SU-DHL-6 (cell line): ENCODE results near the gene NXPH4.

ENCODE experiments used
- H2AFZ ChIP-seq: fragments of 200-600 bp; sonication (generic); 2 replicates; pipeline ENCODE4 v1.6.1; 2014; ENCODE audit warnings: low read depth, mild to moderate bottlenecking, moderate library complexity, mixed read lengths, antibody characterized with exemption, low read length; ENCODE audit not compliant: severe bottlenecking
- H3F3A ChIP-seq: fragments of 200-600 bp; shearing (Covaris generic); 2 replicates; pipeline ENCODE4 v1.6.0; 2016; ENCODE audit warnings: antibody characterized with exemption, mild to moderate bottlenecking; ENCODE audit not compliant: insufficient read depth
- H3K27ac ChIP-seq: fragments of 200-600 bp; sonication (generic); 2 replicates; pipeline ENCODE4 v1.5.1; 2016; ENCODE audit warnings: low read depth, mild to moderate bottlenecking, low read length, moderate library complexity, mixed read lengths
- H3K27me3 ChIP-seq: fragments of 200-600 bp; sonication (generic), shearing (Covaris generic); 2 replicates; pipeline ENCODE4 v1.6.0; 2014; ENCODE audit warnings: mild to moderate bottlenecking, low read length
- H3K36me3 ChIP-seq: fragments of 200-600 bp; sonication (generic); 2 replicates; pipeline ENCODE4 v1.6.1; 2014; ENCODE audit warnings: mild to moderate bottlenecking, low read length, mixed read lengths
- H3K4me2 ChIP-seq: fragments of 300-600, 200-600 bp; shearing (Covaris generic), sonication (generic); 2 replicates; pipeline ENCODE4 v1.6.0; 2014; ENCODE audit warnings: low read length, low read depth, mild to moderate bottlenecking; ENCODE audit not compliant: poor library complexity, severe bottlenecking
- H3K4me3 ChIP-seq: fragments of 200-600 bp; sonication (generic); 2 replicates; pipeline ENCODE4 v1.5.1; 2014; ENCODE audit warnings: antibody characterized with exemption, low read length, mild to moderate bottlenecking, mixed read lengths; ENCODE audit not compliant: insufficient read depth, poor library complexity, severe bottlenecking
- H3K79me2 ChIP-seq: fragments of 200-600 bp; sonication (generic); 2 replicates; pipeline ENCODE4 v1.6.1; 2014; ENCODE audit warnings: mild to moderate bottlenecking, low read length, moderate library complexity; ENCODE audit not compliant: insufficient read depth
- H3K9ac ChIP-seq: fragments of 200-600 bp; sonication (generic); 2 replicates; pipeline ENCODE4 v1.7.0; 2014; ENCODE audit warnings: mild to moderate bottlenecking, low read length
- H3K9me2 ChIP-seq: fragments of 200-600 bp; sonication (generic); replicated peaks from 2 replicates; pipeline ENCODE4 v1.6.1; 2014; ENCODE audit warnings: low read length; ENCODE audit not compliant: insufficient read depth
- H3K9me3 ChIP-seq: fragments of 200-600 bp; sonication (generic); 2 replicates; pipeline ENCODE4 v1.6.1; 2014; ENCODE audit warnings: low read length, mixed read lengths; ENCODE audit not compliant: insufficient read depth
- H4K20me1 ChIP-seq: fragments of 200-600 bp; sonication (generic); 2 replicates; pipeline ENCODE4 v1.6.1; 2014; ENCODE audit warnings: low read depth, mild to moderate bottlenecking, antibody characterized with exemption, low read length, moderate library complexity, mixed read lengths
- EZH2phosphoT487 ChIP-seq: fragments of 200-600 bp; sonication (generic), shearing (Covaris generic); conservative IDR thresholded peaks from 2 replicates; pipeline ENCODE4 v1.6.1; 2018; ENCODE audit warnings: mild to moderate bottlenecking, antibody characterized with exemption, low read length, moderate library complexity, mixed read lengths
- TF ChIP-seq, protein P1 (sequence below): fragments of 200-600 bp; sonication (generic); IDR thresholded peaks from one replicate; pipeline ENCODE4 v1.5.1; 2017; ENCODE audit warnings: antibody characterized with exemption, mild to moderate bottlenecking, low read length, moderate library complexity; ENCODE audit not compliant: insufficient read depth, poor library complexity, severe bottlenecking

The NXPH4 gene

DNA sequence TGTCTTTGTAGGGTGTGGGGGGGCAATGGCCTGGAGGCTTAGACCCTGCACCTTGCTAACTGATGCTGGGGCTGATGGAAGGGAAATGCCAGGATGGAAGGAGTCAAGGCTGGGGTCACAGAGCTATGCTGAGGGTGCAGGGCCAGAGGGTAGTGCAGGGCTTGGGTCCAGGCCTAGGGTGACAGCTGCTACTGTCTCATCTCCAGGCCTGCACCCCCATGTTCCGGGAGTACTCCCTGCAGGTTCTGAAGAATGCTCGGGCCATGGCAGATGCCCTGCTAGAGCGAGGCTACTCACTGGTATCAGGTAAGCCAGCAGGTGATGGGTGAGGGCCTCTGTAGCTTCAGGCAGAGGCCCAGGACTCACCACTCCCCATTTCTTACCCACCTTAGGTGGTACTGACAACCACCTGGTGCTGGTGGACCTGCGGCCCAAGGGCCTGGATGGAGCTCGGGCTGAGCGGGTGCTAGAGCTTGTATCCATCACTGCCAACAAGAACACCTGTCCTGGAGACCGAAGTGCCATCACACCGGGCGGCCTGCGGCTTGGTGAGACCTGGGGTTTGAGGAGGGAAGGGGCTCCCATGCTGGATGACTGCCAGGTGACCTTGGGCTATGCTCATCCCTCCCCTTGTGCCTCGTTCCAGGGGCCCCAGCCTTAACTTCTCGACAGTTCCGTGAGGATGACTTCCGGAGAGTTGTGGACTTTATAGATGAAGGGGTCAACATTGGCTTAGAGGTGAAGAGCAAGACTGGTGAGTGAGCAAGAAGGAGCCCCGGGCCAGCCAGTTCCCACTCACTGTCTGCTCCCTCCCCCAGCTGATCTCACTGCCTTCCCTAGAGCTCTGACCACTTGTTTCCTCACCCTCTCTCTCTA is 17.0 kb downstream of the NXPH4 start:
- H3K27me3 ChIP-seq: no peaks in the 10 kb centered on the region
- peaks cover 23% of the 10 kb centered on the region for H3K36me3 ChIP-seq
- peak overlapping the region; percentile 51 for H3K27ac ChIP-seq
- H3K4me2 ChIP-seq: peak overlapping the region; percentile 30
- no peak overlapping the region for H2AFZ ChIP-seq
- peaks cover 15% of the 10 kb centered on the region for H3F3A ChIP-seq
- H4K20me1 ChIP-seq: no peaks in the 10 kb centered on the region; the same call in 1 of the 2 replicates
- H3K4me3 ChIP-seq: no peak overlapping the region
- H3K9me2 ChIP-seq: no peaks in the 10 kb centered on the region
- no peak overlapping the region; the same call in 1 of the 2 replicates for H3K9ac ChIP-seq
- TF ChIP-seq, protein P1, sequence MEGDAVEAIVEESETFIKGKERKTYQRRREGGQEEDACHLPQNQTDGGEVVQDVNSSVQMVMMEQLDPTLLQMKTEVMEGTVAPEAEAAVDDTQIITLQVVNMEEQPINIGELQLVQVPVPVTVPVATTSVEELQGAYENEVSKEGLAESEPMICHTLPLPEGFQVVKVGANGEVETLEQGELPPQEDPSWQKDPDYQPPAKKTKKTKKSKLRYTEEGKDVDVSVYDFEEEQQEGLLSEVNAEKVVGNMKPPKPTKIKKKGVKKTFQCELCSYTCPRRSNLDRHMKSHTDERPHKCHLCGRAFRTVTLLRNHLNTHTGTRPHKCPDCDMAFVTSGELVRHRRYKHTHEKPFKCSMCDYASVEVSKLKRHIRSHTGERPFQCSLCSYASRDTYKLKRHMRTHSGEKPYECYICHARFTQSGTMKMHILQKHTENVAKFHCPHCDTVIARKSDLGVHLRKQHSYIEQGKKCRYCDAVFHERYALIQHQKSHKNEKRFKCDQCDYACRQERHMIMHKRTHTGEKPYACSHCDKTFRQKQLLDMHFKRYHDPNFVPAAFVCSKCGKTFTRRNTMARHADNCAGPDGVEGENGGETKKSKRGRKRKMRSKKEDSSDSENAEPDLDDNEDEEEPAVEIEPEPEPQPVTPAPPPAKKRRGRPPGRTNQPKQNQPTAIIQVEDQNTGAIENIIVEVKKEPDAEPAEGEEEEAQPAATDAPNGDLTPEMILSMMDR: no peak
- TF ChIP-seq EZH2phosphoT487: no peak
- H3K79me2 ChIP-seq: peaks cover 30% of the 10 kb centered on the region
- H3K9me3 ChIP-seq: no peaks in the 10 kb centered on the region

DNA sequence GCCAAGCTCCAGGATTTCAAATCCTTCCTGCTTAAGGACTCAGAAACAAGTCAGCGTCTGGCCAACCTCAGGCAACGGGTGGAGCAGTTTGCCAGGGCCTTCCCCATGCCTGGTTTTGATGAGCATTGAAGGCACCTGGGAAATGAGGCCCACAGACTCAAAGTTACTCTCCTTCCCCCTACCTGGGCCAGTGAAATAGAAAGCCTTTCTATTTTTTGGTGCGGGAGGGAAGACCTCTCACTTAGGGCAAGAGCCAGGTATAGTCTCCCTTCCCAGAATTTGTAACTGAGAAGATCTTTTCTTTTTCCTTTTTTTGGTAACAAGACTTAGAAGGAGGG is 17.6 kb downstream of the NXPH4 start:
- Histone ChIP-seq H3F3A (peaks cover 15% of the 10 kb centered on the region), H3K4me3 (no peak overlapping the region), H3K4me2 (peak overlapping the region; percentile 30), H3K9me2 (no peaks in the 10 kb centered on the region), H2AFZ (no peak overlapping the region), H3K36me3 (peaks cover 23% of the 10 kb centered on the region), H3K9me3 (no peaks in the 10 kb centered on the region), H3K27me3 (no peaks in the 10 kb centered on the region), H3K9ac (no peak overlapping the region; the same call in 1 of the 2 replicates), H3K79me2 (peaks cover 30% of the 10 kb centered on the region), H3K27ac (peak overlapping the region; percentile 51), H4K20me1 (no peaks in the 10 kb centered on the region; the same call in 1 of the 2 replicates)
- TF ChIP-seq, protein P1: no peak
- no peak for TF ChIP-seq EZH2phosphoT487

DNA sequence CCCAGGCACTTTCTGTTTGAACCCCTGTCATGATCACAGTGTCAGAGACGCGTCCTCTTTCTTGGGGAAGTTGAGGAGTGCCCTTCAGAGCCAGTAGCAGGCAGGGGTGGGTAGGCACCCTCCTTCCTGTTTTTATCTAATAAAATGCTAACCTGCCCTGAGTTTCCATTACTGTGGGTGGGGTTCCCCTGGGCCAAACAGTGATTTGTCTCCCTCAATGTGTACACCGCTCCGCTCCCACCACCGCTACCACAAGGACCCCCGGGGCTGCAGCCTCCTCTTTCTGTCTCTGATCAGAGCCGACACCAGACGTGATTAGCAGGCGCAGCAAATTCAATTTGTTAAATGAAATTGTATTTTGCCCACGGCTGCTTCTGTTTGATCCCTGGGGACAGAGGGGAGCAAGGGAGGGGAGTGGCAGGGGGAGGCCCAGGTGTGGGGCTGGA is 18.0 kb downstream of the NXPH4 start:
- Histone ChIP-seq H3K9me2 (no peaks in the 10 kb centered on the region), H3K9ac (no peak overlapping the region; the same call in 1 of the 2 replicates), H3K36me3 (peaks cover 23% of the 10 kb centered on the region), H4K20me1 (no peaks in the 10 kb centered on the region; the same call in 1 of the 2 replicates), H2AFZ (no peak overlapping the region), H3K9me3 (no peaks in the 10 kb centered on the region), H3K79me2 (peaks cover 28% of the 10 kb centered on the region), H3K27me3 (no peaks in the 10 kb centered on the region), H3K4me2 (peak overlapping the region; percentile 30), H3K27ac (peak overlapping the region; percentile 51), H3F3A (peaks cover 17% of the 10 kb centered on the region), H3K4me3 (no peak overlapping the region)
- TF ChIP-seq EZH2phosphoT487: no peak
- TF ChIP-seq, protein P1: no peak
